ENCODE data around the gene PKIG.

PKIG gene

DNA sequence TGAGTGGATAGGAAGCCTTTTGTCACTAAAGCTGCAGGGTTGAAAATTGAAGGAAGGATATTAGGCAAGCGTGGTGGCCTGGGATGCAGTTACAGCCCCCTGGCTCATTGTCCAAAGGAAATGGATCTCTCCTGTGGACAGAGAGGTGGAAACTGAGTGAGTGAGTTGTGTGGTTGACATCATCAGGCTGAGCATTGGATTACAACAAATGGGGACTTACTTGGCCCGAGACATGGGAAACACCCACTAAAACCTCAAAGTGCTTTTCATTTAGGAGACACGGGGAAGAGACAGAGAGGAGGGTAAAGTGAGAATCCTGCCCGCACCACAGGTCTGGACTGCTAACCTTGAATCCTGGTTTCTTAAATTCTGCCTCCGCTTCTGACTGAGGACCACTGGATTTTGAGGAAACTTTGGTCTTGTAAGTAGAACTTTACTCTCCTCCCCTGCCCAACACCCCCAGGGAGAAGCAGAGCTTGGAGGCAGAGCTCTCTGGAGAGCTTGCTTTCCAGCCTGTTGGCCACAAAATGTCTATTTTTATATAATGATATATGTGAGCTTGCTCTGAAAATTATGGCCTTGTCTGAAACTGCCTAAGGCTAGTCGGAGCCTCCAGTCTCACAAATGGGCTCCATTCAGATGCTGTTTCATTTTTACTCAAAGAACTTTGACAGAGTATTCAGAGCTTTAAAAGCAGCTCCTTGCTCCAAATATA lies at the start of gene PKIG:
PKIG (plus strand) TSS at position 269 of the 715 bp plus-strand sequence. CDS start 31,978 bp downstream, outside the sequence.
- DNase-seq (ENCODE audit: low read depth), result peak; percentile 93
- TF ChIP-seq, protein P1, sequence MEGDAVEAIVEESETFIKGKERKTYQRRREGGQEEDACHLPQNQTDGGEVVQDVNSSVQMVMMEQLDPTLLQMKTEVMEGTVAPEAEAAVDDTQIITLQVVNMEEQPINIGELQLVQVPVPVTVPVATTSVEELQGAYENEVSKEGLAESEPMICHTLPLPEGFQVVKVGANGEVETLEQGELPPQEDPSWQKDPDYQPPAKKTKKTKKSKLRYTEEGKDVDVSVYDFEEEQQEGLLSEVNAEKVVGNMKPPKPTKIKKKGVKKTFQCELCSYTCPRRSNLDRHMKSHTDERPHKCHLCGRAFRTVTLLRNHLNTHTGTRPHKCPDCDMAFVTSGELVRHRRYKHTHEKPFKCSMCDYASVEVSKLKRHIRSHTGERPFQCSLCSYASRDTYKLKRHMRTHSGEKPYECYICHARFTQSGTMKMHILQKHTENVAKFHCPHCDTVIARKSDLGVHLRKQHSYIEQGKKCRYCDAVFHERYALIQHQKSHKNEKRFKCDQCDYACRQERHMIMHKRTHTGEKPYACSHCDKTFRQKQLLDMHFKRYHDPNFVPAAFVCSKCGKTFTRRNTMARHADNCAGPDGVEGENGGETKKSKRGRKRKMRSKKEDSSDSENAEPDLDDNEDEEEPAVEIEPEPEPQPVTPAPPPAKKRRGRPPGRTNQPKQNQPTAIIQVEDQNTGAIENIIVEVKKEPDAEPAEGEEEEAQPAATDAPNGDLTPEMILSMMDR (IDR thresholded peaks at IDR 0.05; ENCODE audit: low read length, missing control alignments), result no peak
- H3K4me3 ChIP-seq (replicated peaks; ENCODE audit: low read depth, low read length), result peak within 1 kb of the TSS; percentile 61

DNA sequence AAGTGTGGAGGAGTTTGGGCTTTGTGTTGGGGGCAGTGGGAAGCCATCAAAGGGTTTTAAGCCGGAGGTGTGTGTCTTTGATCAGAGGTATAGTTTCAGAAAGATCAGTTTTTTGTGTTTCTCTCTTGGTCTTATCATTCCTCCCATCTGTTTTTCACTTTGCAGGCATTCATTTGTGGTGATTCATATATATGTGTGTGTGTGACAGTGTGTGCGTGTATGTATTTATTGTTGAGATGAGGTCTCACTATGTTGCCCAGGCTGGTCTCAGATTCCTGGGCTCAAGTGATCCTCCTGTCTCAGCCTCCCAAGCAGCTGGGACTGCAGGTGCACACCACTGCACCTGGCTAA lies 49.4 kb upstream of the PKIG start:
- peak; percentile 30 for DNase-seq (ENCODE audit: low read depth)
- H3K4me3 ChIP-seq (replicated peaks; ENCODE audit: low read depth, low read length), result peak overlapping the region; percentile 77
- TF ChIP-seq, protein P1 (IDR thresholded peaks at IDR 0.05; ENCODE audit: low read length, missing control alignments), result no peak

DNA sequence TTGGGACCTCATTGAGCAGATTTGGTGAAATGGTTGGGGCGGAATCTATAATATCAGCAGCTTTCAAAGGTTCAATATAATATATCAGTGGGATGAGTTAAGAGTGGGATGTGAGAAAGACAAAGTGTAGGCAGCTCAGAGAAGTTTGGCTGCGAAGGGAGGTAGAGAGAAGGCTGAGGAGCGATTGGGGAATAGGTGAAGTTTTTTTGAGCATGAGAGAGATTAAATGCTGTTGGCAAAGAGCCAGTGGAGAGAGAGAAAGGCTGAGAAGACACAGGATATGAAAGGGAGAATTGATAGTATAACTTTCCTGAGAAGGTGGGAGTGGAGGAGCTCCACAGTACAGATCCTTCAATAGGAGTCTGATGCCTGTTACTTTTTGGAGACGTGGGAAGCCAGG lies 48.5 kb upstream of the PKIG start:
- H3K4me3 ChIP-seq (replicated peaks; ENCODE audit: low read depth, low read length), result no peak overlapping the region
- no peak for DNase-seq (ENCODE audit: low read depth)
- TF ChIP-seq, protein P1 (IDR thresholded peaks at IDR 0.05; ENCODE audit: low read length, missing control alignments), result no peak

DNA sequence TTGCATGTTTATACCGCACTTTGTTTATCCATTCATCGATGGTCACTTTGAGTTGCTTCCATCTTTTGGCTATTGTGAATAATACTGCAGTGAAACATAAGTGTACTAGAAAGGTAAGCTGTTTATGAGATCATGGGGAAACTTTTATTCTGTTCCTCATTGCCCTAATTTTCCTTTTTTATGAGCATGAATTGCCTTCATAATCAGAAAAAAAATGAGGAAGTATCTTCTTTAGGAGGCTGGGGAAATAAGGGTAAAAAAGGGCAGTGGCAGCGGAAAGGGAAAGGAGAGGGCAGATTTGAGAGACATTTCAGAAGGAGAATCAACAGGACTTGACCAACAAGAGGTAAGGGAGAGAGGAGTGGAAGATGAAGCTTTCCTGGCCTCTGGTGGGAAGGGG lies 46.2 kb upstream of the PKIG start:
- no peak for DNase-seq (ENCODE audit: low read depth)
- no peak overlapping the region for H3K4me3 ChIP-seq (replicated peaks; ENCODE audit: low read depth, low read length)
- TF ChIP-seq, protein P1 (IDR thresholded peaks at IDR 0.05; ENCODE audit: low read length, missing control alignments), result no peak

DNA sequence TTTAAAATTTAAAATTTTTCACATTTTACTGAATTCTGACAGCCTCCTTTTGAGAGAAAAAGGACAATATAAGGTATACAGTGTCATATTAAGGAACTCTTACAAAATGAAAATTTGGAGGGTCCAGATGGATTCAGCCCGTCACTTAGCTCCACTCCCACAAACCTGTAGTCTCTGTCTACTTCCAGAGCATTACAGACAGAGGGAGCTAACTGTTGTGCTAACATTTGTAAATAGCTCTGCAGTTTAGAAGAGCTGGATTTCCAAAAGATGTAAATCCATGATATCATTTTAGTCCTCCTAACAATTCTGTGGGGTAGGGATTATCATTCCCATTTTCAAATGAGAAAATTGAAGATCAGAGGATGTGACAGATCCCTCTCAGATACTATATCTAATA lies 44.4 kb upstream of the PKIG start:
- no peak overlapping the region for H3K4me3 ChIP-seq (replicated peaks; ENCODE audit: low read depth, low read length)
- TF ChIP-seq, protein P1 (IDR thresholded peaks at IDR 0.05; ENCODE audit: low read length, missing control alignments), result peak; percentile 33
- DNase-seq (ENCODE audit: low read depth), result peak; percentile 31

DNA sequence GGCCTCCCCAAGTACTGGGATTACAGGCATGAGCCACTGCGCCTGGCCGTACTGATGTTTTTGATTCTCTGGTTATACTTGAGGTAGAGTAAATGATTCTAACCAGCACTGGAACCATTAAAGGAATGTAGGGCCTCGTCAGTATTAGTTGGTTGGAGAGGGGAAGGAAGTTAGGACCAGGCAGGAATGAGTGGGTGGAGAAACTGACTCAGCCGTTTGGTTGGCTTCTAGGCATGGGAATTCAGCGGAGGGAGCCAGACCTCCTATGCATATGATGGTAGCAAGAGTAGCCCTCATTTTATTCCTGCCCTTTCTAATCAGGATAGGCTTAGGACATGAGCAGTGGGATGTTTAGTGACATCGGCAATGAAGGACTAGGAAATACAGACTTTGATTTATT lies 41.5 kb upstream of the PKIG start:
- H3K4me3 ChIP-seq (replicated peaks; ENCODE audit: low read depth, low read length), result no peak overlapping the region
- DNase-seq (ENCODE audit: low read depth), result peak; percentile 76
- TF ChIP-seq, protein P1 (IDR thresholded peaks at IDR 0.05; ENCODE audit: low read length, missing control alignments), result no peak

DNA sequence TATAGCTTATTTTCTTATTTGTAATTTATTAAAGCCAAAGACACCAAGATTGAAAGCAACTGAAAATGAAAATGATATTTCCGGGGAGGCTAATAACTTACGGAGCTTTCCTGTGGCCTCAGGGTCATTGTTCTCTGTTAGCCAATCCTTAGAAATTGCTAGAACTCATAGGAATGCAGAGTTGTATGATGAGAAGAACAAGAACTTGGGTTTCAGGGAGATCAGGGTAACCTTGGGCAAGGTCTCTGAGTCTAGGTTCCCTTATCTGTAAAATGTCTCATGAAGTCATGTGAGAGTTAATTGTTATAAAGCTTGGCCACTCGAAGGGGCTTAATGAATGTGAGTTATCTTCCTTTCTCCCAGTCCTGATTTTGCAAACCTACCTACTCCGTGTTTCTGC lies 40.4 kb upstream of the PKIG start:
- DNase-seq (ENCODE audit: low read depth), result peak; percentile 36
- H3K4me3 ChIP-seq (replicated peaks; ENCODE audit: low read depth, low read length), result no peak overlapping the region
- TF ChIP-seq, protein P1 (IDR thresholded peaks at IDR 0.05; ENCODE audit: low read length, missing control alignments), result no peak

Measured in fibroblast of pulmonary artery (primary cell).